HFFc6 (cell line): Measurements from ENCODE around the gene SPIB. TPM values are rescaled to one million over a fixed set of nuclear protein-coding genes. Genes with fewer than 3 reads are reported as not detected.

Experiments used
- DNase-seq: peaks from one replicate; pipeline ENCODE4 v3.0.0-alpha.2; 2018
- H3K27ac Mint-ChIP-seq: 2 replicates; pipeline ENCODE4 v1.8.0; 2020; ENCODE audit warnings: mild to moderate bottlenecking, mixed read lengths
- H3K27me3 Mint-ChIP-seq: 2 replicates; pipeline ENCODE4 v1.8.0; 2021; ENCODE audit warnings: mild to moderate bottlenecking, moderate library complexity, mixed read lengths; ENCODE audit not compliant: insufficient read depth
- H3K36me3 Mint-ChIP-seq: 2 replicates; pipeline ENCODE4 v1.8.0; 2021; ENCODE audit warnings: low read depth, mixed read lengths
- H3K4me1 Mint-ChIP-seq: 2 replicates; pipeline ENCODE4 v1.8.0; 2020; ENCODE audit warnings: low read depth, mixed read lengths
- H3K4me3 Mint-ChIP-seq: 2 replicates; pipeline ENCODE4 v1.8.0; 2020; ENCODE audit warnings: mild to moderate bottlenecking, moderate library complexity, mixed read lengths
- H3K9me3 Mint-ChIP-seq: 2 replicates; pipeline ENCODE4 v1.8.0; 2020; ENCODE audit warnings: mild to moderate bottlenecking, mixed read lengths
- total RNA-seq, 6 experiments: library from RNA; stranded (reverse); fragmentation: NEBNext Ultra II Directional; extraction: Animal tissue kit (Norgen Biotek cat#: 25700); gene quantifications; 2 replicates in 1 of 6; 3 replicates in 5 of 6; pipeline ENCODE4 v1.2.3, GENCODE V29; 2021
- TF ChIP-seq, protein P1 (sequence below): fragments of 200-600 bp; sonication (generic); IDR thresholded peaks from 2 replicates; pipeline ENCODE4 v1.5.0; 2021; ENCODE audit warnings: antibody characterized with exemption, mild to moderate bottlenecking

SPIB gene
- total RNA-seq, 6 experiments from 2014 or later: not detected

DNA sequence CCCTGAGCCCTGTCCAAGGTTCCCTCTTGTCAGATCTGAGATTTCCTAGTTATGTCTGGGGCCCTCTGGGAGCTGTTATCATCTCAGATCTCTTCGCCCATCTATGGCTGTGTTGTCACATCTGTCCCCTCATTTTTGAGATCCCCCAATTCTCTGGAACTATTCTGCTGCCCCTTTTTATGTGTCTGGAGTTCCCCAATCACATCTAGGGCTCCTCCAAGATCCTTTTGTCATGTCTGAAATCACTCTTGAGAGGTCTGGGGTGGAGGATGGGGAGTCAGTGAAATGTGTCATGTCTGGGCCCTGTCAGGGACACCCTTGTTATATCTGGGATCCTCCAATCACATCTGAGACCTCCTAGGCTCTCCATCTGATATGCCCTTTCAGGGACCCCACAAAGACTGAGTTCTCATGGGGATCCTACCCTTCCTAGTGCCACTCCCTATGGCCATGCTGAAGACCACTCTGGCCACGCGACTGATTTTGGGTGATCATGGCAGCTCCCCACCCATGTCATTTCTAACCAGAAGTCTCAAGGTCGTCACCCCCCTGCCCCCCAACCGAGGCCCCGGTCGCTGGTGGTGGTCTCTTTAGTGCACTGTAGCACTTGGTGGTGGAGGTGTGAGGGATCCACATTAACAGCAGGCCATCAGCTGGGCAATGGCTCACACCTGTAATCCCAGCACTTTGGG is 10.2 kb downstream of the SPIB start:
- peaks cover 10% of the 10 kb centered on the region for H3K4me1 Mint-ChIP-seq
- H3K27me3 Mint-ChIP-seq: peaks cover 26% of the 10 kb centered on the region
- no peak for DNase-seq
- no peaks in the 10 kb centered on the region for H3K9me3 Mint-ChIP-seq
- H3K27ac Mint-ChIP-seq: no peak overlapping the region
- TF ChIP-seq, protein P1, sequence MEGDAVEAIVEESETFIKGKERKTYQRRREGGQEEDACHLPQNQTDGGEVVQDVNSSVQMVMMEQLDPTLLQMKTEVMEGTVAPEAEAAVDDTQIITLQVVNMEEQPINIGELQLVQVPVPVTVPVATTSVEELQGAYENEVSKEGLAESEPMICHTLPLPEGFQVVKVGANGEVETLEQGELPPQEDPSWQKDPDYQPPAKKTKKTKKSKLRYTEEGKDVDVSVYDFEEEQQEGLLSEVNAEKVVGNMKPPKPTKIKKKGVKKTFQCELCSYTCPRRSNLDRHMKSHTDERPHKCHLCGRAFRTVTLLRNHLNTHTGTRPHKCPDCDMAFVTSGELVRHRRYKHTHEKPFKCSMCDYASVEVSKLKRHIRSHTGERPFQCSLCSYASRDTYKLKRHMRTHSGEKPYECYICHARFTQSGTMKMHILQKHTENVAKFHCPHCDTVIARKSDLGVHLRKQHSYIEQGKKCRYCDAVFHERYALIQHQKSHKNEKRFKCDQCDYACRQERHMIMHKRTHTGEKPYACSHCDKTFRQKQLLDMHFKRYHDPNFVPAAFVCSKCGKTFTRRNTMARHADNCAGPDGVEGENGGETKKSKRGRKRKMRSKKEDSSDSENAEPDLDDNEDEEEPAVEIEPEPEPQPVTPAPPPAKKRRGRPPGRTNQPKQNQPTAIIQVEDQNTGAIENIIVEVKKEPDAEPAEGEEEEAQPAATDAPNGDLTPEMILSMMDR: no peak
- H3K4me3 Mint-ChIP-seq: no peak overlapping the region
- H3K36me3 Mint-ChIP-seq: no peaks in the 10 kb centered on the region

DNA sequence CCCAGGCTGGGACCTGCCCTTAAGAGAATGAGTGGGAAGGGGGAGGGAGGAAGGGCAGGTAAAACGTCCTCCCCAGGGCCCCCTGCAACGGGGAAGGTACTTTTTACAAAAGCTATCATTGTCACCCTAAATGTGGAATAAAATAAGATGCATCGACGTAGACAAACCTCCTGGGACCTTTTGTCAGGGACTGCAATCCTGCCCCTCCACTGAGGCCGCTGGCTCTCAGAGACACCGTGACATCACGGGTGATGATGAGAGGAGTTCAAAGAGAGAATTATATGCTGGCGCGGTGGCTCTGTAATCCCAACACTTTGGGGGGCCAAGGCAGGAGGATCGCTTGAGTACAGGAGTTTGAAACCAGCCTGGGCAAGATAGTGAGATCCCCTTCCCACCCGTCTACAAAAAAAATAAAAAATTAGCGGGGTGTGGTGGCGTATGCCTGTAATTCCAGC is 12.2 kb downstream of the SPIB start:
- H3K4me1 Mint-ChIP-seq: peaks cover 10% of the 10 kb centered on the region
- no peaks in the 10 kb centered on the region for H3K36me3 Mint-ChIP-seq
- DNase-seq: no peak
- peaks cover 33% of the 10 kb centered on the region for H3K27me3 Mint-ChIP-seq
- TF ChIP-seq, protein P1: no peak
- H3K9me3 Mint-ChIP-seq: no peaks in the 10 kb centered on the region
- H3K4me3 Mint-ChIP-seq: peak overlapping the region; percentile 82
- H3K27ac Mint-ChIP-seq: no peak overlapping the region

DNA sequence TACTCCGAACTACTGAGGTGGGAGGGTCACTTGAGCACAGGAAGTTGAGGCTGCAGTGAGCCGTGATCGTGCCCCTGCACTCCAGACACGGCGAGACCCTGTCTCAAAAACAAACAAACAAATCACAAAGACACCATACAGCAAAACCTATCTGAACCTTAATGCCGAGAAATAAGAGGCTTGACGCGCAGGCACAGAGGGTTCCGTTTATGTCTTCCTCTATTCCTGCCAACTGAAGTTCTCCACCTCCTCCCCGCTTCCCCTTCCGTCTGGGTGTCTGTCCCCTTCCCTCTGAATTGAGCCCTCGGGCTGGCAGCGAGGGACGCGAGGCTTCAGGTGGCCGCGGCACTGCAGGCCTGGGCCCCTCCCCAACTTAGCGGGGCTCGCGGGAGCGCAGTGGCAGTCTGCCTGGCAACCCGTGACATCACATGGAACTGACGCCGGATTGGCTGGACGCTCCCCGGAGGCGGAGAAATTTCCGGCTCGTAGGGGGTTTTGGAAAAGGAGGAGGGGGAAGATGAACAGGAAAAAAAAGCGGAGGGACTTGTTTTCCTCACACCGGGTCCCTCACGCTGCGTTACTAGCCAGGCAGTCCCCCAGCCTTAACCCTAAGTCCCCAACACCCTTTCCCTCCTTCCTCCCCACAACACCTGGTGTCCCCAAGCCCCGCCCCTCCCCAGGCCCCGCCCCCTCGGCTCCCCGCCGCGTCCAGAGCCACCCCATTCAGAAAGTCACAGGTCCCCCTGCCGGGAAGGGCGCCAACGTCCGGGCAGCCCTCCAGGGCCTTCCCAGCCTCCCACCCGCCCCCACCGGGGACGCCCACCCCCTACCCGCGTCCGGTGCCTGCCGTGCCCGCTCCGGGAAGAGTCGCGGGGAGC is 12.8 kb downstream of the SPIB start:
- H3K9me3 Mint-ChIP-seq: no peaks in the 10 kb centered on the region
- TF ChIP-seq, protein P1: no peak
- H3K4me1 Mint-ChIP-seq: peaks cover 10% of the 10 kb centered on the region
- DNase-seq: peak; percentile 30
- H3K27me3 Mint-ChIP-seq: peaks cover 37% of the 10 kb centered on the region
- no peak overlapping the region; the same call in 1 of the 2 replicates for H3K27ac Mint-ChIP-seq
- peak overlapping the region; percentile 82 for H3K4me3 Mint-ChIP-seq
- no peaks in the 10 kb centered on the region for H3K36me3 Mint-ChIP-seq

DNA sequence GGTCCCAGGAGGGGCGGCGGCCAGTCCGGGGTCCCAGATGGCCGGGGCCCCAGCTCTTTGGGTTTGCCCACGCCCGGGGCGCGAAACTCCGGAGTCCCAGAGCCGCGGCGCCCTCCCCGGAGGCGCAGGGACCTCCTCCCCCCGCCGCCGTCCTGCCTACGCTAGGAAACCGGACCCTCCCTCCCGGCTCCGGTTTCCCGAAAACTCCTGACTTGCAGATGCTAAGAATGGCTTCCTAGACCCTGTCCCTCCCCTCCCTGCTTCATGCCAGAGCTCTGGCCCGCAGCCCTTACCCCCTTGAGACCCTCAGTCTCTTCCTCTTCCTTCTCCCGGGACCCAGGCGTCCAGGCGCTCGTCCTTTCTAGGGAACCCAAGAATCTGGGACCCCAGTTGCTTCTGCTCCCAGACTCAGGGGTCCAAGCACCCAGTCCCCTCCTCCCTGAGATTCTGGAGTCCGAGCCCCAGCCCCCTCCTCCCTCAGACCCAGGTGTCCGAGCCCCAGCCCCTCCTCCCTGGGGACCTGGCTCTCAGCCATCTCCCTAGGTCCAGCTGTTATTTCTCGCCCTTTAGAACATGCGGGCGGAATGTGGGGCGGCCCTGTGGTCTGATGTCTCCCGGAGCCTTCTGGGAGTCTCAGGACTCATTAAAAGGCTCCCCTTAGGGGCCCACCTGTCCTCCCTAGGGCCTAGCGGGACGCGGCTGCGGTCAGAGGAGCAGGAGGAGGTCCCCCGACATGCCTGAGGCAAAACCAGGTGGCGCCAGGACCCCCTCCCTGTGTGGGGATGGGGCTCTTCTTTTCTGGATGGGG is 13.7 kb downstream of the SPIB start, which contains the start of gene MYBPC2:
Gene MYBPC2, plus strand, starts transcription at position 672 of the 808 bp plus-strand sequence. Its CDS starts 62 bp downstream, at position 734.
- peaks cover 10% of the 10 kb centered on the region for H3K4me1 Mint-ChIP-seq
- H3K9me3 Mint-ChIP-seq: no peaks in the 10 kb centered on the region
- H3K36me3 Mint-ChIP-seq: no peaks in the 10 kb centered on the region
- TF ChIP-seq, protein P1: no peak
- DNase-seq: no peak
- H3K27me3 Mint-ChIP-seq: peaks cover 42% of the 10 kb centered on the region
- no peak within 1 kb of the TSS; the same call in 1 of the 2 replicates for H3K27ac Mint-ChIP-seq
- peak within 1 kb of the TSS; percentile 82 for H3K4me3 Mint-ChIP-seq
